ENCODE measurements around the gene CHRNA3.

Gene CHRNA3

GRCh38 chr15:78620527-78621421 is at the start of gene CHRNA3:
TSS of gene CHRNA3 (minus strand) at chr15:78620996. CDS start at chr15:78620794, 202 bp downstream.
- DNase-seq (ENCODE audit: low read depth): no peak

GRCh38 chr15:78668987-78669386 is 48.2 kb upstream of the CHRNA3 start:
- no peak for DNase-seq (ENCODE audit: low read depth)

GRCh38 chr15:78667578-78668236 is 46.9 kb upstream of the CHRNA3 start:
- no peak for DNase-seq (ENCODE audit: low read depth)

- DNase-seq (ENCODE audit: low read depth): no peak
Observed at GRCh38 chr15:78666010-78666409, 45.2 kb upstream of the CHRNA3 start.

GRCh38 chr15:78663703-78664102 is 42.9 kb upstream of the CHRNA3 start:
- DNase-seq (ENCODE audit: low read depth): no peak

- no peak for DNase-seq (ENCODE audit: low read depth)
Observed at GRCh38 chr15:78662028-78662427, 41.2 kb upstream of the CHRNA3 start.

- no peak for DNase-seq (ENCODE audit: low read depth)
Observed at GRCh38 chr15:78661001-78661400, 40.2 kb upstream of the CHRNA3 start.

GRCh38 chr15:78660584-78660983 is 39.8 kb upstream of the CHRNA3 start:
- DNase-seq (ENCODE audit: low read depth): no peak

GRCh38 chr15:78658823-78659222 is 38.0 kb upstream of the CHRNA3 start:
- DNase-seq (ENCODE audit: low read depth): no peak

GRCh38 chr15:78654272-78654671 is 33.5 kb upstream of the CHRNA3 start:
- DNase-seq (ENCODE audit: low read depth): no peak

- DNase-seq (ENCODE audit: low read depth): no peak
Observed at GRCh38 chr15:78651930-78652615, 31.3 kb upstream of the CHRNA3 start.

- DNase-seq (ENCODE audit: low read depth): no peak
Observed at GRCh38 chr15:78651007-78651406, 30.2 kb upstream of the CHRNA3 start.

- DNase-seq (ENCODE audit: low read depth): no peak
Observed at GRCh38 chr15:78650022-78650421, 29.2 kb upstream of the CHRNA3 start.

GRCh38 chr15:78645009-78645408 is 24.2 kb upstream of the CHRNA3 start:
- no peak for DNase-seq (ENCODE audit: low read depth)

- DNase-seq (ENCODE audit: low read depth): no peak
Observed at GRCh38 chr15:78642331-78642730, 21.5 kb upstream of the CHRNA3 start.

GRCh38 chr15:78641749-78642275 is 21.0 kb upstream of the CHRNA3 start:
- no peak for DNase-seq (ENCODE audit: low read depth)

GRCh38 chr15:78641102-78641748 is 20.4 kb upstream of the CHRNA3 start, which contains the start of gene CHRNB4:
TSS of gene CHRNB4 (minus strand) at chr15:78641210. CDS start at chr15:78641133, 77 bp downstream.
- DNase-seq (ENCODE audit: low read depth): no peak

- no peak for DNase-seq (ENCODE audit: low read depth)
Observed at GRCh38 chr15:78640527-78641101, 19.8 kb upstream of the CHRNA3 start.

- DNase-seq (ENCODE audit: low read depth): no peak
Observed at GRCh38 chr15:78638658-78639314, 18.0 kb upstream of the CHRNA3 start.

- DNase-seq (ENCODE audit: low read depth): no peak
Observed at GRCh38 chr15:78637776-78638435, 17.1 kb upstream of the CHRNA3 start.
